OCI-LY7 (cell line): Measurements from ENCODE around the gene DUSP28. TPM values are rescaled to one million over a fixed set of nuclear protein-coding genes. Genes with fewer than 3 reads are reported as not detected.

Experiments
- BruUV-seq: library from RNA; stranded (reverse); fragments of 400-500 nt; replicated peaks from 2 replicates; lab custom pipeline; 2021; lab: Mats Ljungman, UMichigan
- CTCF ChIA-PET: fragments of 300-600 bp; sonication (Branson Sonifier 250); formaldehyde crosslinking; loops from one replicate; lab custom pipeline; 2022; ENCODE audit warnings: antibody characterized with exemption; ENCODE audit not compliant: unreplicated experiment; lab: Charles Lee
- POLR2A ChIA-PET: fragments of 300-600 bp; sonication (Branson Sonifier 250); formaldehyde crosslinking; loops from one replicate; lab custom pipeline; 2022; ENCODE audit warnings: antibody characterized with exemption; lab: Charles Lee
- DNase-seq: peaks from one replicate; pipeline ENCODE4 v3.0.0-alpha.2; 2015; ENCODE audit warnings: low spot score
- H2AFZ ChIP-seq: fragments of 200-600 bp; sonication (generic), shearing (Covaris generic); 2 replicates; pipeline ENCODE4 v1.6.1; 2014; ENCODE audit warnings: mild to moderate bottlenecking, antibody characterized with exemption, low read length, moderate library complexity
- H3K27ac ChIP-seq: fragments of 200-600 bp; sonication (generic); 2 replicates; pipeline ENCODE4 v1.5.1; 2014; ENCODE audit warnings: mixed run types, low read depth, mild to moderate bottlenecking, moderate library complexity, low read length, inconsistent platforms; ENCODE audit not compliant: poor library complexity, severe bottlenecking
- H3K36me3 ChIP-seq: fragments of 200-600 bp; sonication (generic); 2 replicates; pipeline ENCODE4 v1.6.1; 2014; ENCODE audit warnings: mild to moderate bottlenecking, antibody characterized with exemption, low read length, moderate library complexity, mixed read lengths; ENCODE audit not compliant: insufficient read depth
- H3K4me1 ChIP-seq: fragments of 200-600 bp; sonication (generic); 2 replicates; pipeline ENCODE4 v1.5.1; 2014; ENCODE audit warnings: mild to moderate bottlenecking, low read length; ENCODE audit not compliant: insufficient read depth, poor library complexity, severe bottlenecking
- H3K4me2 ChIP-seq: fragments of 200-600 bp; sonication (generic); 2 replicates; pipeline ENCODE4 v1.6.1; 2014; ENCODE audit warnings: mild to moderate bottlenecking, low read length
- H3K4me3 ChIP-seq: fragments of 200-600 bp; sonication (generic); 2 replicates; pipeline ENCODE4 v1.5.1; 2014; ENCODE audit warnings: mild to moderate bottlenecking, low read depth, low read length; ENCODE audit not compliant: poor library complexity, severe bottlenecking
- H3K79me2 ChIP-seq: fragments of 200-600 bp; sonication (generic); 2 replicates; pipeline ENCODE4 v1.6.1; 2016; ENCODE audit warnings: low read depth, mild to moderate bottlenecking, low read length, moderate library complexity, mixed read lengths; ENCODE audit not compliant: insufficient read depth
- H3K9me2 ChIP-seq: fragments of 200-600 bp; sonication (generic); 2 replicates; pipeline ENCODE4 v1.6.1; 2016; ENCODE audit warnings: mild to moderate bottlenecking, low read length, mixed read lengths; ENCODE audit not compliant: insufficient read depth
- H3K9me3 ChIP-seq: fragments of 200-600 bp; sonication (generic); 2 replicates; pipeline ENCODE4 v1.6.1; 2014; ENCODE audit warnings: mild to moderate bottlenecking, mixed run types, low read length, mixed read lengths
- H4K20me1 ChIP-seq: fragments of 200-600 bp; sonication (generic); 2 replicates; pipeline ENCODE4 v1.6.1; 2014; ENCODE audit warnings: mild to moderate bottlenecking, antibody characterized with exemption, low read length, moderate library complexity, mixed read lengths; ENCODE audit not compliant: insufficient read depth
- CTCF ChIP-seq: fragments of 200-600 bp; sonication (generic); conservative IDR thresholded peaks from 2 replicates; pipeline ENCODE4 v1.5.1; 2014; ENCODE audit warnings: mild to moderate bottlenecking, antibody characterized with exemption, low read length, moderate library complexity, mixed read lengths
- EZH2phosphoT487 ChIP-seq: fragments of 200-600 bp; sonication (generic); IDR thresholded peaks from 2 replicates; pipeline ENCODE4 v1.6.1; 2018; ENCODE audit warnings: low read depth, borderline replicate concordance, mild to moderate bottlenecking, mixed run types, antibody characterized with exemption, low read length, moderate library complexity, mixed read lengths
- intact Hi-C: fragments of 100-400 bp; cut with micrococcal nuclease; formaldehyde crosslinking; loops from one replicate; pipeline ENCODE4 v1.10.0; 2022; ENCODE audit not compliant: unreplicated experiment
- total RNA-seq, 2 experiments: library from RNA; depleted of rRNA in 1 of 2; stranded (reverse); fragments of >200 nt in 1 of 2; shearing (Covaris generic) in 1 of 2; gene quantifications; 2 replicates each; pipeline ENCODE4 v1.2.3, GENCODE V29; 2014 to 2022

The DUSP28 gene
- total RNA-seq, 2 experiments from 2014 or later = 15.8 to 17.6 TPM

DNA sequence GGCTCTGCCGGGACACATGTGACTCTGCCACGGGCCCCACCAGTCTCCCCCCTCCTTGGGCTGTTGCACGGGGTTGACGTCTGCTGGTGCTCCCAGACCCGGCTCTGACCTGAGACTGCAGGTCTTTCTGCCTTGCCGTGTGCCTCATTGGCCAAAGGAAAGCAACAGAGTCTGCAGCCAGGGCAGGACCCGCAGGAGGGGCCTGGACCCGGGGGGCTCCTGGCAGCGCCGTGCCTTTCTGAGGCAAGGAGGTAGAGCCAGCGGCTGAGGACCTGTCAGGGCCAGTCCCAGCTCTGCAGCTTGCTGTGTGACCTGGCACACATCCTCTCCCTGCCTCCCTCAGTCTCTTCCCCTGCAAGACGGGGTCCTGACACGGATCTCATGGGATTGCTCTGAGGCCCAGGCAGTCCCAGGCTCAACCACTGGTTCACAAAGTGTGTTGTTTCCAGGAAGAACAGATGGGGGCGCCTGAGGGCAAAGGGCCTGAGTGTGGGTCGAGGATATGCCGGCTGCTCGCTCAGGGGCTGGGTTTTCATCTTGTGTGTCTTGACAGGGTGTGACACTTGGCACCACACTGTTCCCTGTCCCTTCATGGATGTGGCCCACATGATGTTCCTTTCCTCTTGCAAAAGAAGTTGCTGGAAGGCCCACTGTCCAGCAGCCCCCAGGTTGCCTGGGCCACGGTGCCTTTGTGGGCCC is 35.4 kb downstream of the DUSP28 start:
- H3K4me1 ChIP-seq = no peaks in the 10 kb centered on the region
- peak; percentile 43 for DNase-seq
- BruUV-seq = no TSS peak
- TF ChIP-seq CTCF (peak; percentile 73), EZH2phosphoT487 (no peak)
- H3K27ac ChIP-seq = no peak overlapping the region
- intact Hi-C loops = no loop called here
- no peak overlapping the region for H3K4me2 ChIP-seq
- no peak overlapping the region for H2AFZ ChIP-seq
- no peaks in the 10 kb centered on the region for H3K9me3 ChIP-seq
- peaks cover 36% of the 10 kb centered on the region; the same call in 1 of the 2 replicates for H3K36me3 ChIP-seq
- CTCF ChIA-PET = no interaction called here
- no peaks in the 10 kb centered on the region; the same call in 1 of the 2 replicates for H4K20me1 ChIP-seq
- H3K9me2 ChIP-seq = no peaks in the 10 kb centered on the region
- no peak overlapping the region for H3K4me3 ChIP-seq
- POLR2A ChIA-PET = no interaction called here
- H3K79me2 ChIP-seq = no peaks in the 10 kb centered on the region

GRCh38 chr2:240596080-240596460 is 35.9 kb downstream of the DUSP28 start:
- Histone ChIP-seq H3K4me2 (no peak overlapping the region), H3K4me3 (no peak overlapping the region), H3K9me3 (no peaks in the 10 kb centered on the region), H4K20me1 (no peaks in the 10 kb centered on the region; the same call in 1 of the 2 replicates), H3K36me3 (peaks cover 31% of the 10 kb centered on the region; the same call in 1 of the 2 replicates), H3K79me2 (no peaks in the 10 kb centered on the region), H3K27ac (no peak overlapping the region), H3K9me2 (no peaks in the 10 kb centered on the region), H3K4me1 (no peaks in the 10 kb centered on the region), H2AFZ (no peak overlapping the region)
- ChIA-PET POLR2A (no interaction called here), CTCF (no interaction called here)
- no TSS peak for BruUV-seq
- intact Hi-C loops = no loop called here
- TF ChIP-seq EZH2phosphoT487 (no peak), CTCF (no peak)
- no peak for DNase-seq

DNA sequence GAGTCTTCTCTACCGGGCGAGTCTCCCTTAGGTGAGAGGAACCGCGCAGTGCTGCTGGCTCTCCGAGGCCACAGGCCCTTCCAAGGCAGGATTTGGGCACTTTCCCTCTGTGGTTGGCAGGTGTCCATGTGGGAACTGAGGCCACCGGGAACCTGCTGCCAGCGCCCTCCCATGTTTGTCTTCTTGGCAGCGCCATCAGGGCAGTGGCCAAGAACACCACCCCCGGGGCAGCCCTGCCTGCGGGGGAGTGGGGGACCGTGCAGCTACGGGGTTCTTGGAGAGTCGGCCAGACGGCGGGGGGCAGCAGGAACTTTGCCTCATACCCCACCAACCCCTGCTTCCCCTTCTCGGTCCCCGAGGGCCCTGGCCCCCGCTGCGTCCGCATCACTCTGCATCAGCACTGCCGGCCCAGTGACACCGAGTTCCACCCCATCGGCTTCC is 36.4 kb downstream of the DUSP28 start:
- no peak overlapping the region for H2AFZ ChIP-seq
- H3K4me3 ChIP-seq = no peak overlapping the region
- no peak for DNase-seq
- no TSS peak for BruUV-seq
- no peaks in the 10 kb centered on the region for H3K4me1 ChIP-seq
- intact Hi-C loops = no loop called here
- H3K27ac ChIP-seq = no peak overlapping the region
- CTCF ChIA-PET = no interaction called here
- TF ChIP-seq CTCF = no peak
- no peak for TF ChIP-seq EZH2phosphoT487
- peaks cover 26% of the 10 kb centered on the region; the same call in 1 of the 2 replicates for H3K36me3 ChIP-seq
- POLR2A ChIA-PET = no interaction called here
- no peaks in the 10 kb centered on the region for H3K9me3 ChIP-seq
- no peak overlapping the region for H3K4me2 ChIP-seq
- no peaks in the 10 kb centered on the region for H3K9me2 ChIP-seq
- no peaks in the 10 kb centered on the region for H3K79me2 ChIP-seq
- H4K20me1 ChIP-seq = no peaks in the 10 kb centered on the region; the same call in 1 of the 2 replicates
